DMS114 treated with DMSO at 0.1 percent for 48 hours (cell line): ENCODE data around the gene GFRAL.
"Not testable (repeated sequence)": the region's sequence is repeated elsewhere in the genome, so short reads cannot be mapped to it uniquely, and the experiment has no call there.

Experiments used
- DNase-seq: peaks from one replicate; lab custom pipeline; 2025; ENCODE audit not compliant: unreplicated experiment; lab: John Stamatoyannopoulos, UW

The GFRAL gene, protein sequence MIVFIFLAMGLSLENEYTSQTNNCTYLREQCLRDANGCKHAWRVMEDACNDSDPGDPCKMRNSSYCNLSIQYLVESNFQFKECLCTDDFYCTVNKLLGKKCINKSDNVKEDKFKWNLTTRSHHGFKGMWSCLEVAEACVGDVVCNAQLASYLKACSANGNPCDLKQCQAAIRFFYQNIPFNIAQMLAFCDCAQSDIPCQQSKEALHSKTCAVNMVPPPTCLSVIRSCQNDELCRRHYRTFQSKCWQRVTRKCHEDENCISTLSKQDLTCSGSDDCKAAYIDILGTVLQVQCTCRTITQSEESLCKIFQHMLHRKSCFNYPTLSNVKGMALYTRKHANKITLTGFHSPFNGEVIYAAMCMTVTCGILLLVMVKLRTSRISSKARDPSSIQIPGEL

DNA sequence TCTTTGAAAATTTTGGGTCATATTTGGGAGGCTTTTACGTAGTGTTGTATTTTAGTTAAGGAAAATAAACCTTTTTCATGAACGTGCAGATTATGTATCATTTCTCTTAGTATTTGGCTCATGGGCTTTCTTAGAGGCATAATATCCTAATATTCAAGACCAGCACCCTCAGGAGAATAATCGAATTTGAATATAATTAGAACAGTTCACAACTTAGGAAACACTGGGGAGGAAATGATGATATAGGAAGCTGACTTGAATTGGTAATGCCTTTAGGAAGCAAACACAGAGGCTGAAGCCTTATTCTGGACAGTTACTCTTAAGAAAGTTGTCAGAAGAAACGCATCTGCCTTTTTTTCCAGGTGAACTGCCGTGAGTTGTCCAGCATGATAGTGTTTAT, at the start of gene GFRAL:
Gene GFRAL (plus strand): TSS at position 301 of the 400 bp plus-strand sequence. CDS start 86 bp downstream, at position 387.
- no peak for DNase-seq

DNA sequence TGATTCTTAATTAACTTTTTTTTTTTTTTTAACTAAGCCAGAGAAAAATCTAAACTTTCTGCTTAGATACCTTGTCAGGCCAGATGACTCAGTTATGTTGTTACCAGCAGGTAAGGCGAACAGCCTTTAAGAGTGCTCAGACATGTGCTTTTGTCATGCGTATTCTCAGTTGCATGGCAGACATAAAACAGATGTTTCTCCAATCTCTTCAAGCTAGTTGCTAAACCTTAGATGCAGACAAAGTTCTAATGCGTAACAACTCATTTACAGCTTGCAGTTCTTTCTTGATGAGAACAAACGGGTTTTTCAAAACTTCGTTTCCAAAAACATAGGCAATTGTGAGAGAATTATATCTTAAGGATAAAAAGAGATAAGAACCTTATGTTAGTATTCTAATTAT, 49.6 kb upstream of the GFRAL start:
- no peak for DNase-seq

DNA sequence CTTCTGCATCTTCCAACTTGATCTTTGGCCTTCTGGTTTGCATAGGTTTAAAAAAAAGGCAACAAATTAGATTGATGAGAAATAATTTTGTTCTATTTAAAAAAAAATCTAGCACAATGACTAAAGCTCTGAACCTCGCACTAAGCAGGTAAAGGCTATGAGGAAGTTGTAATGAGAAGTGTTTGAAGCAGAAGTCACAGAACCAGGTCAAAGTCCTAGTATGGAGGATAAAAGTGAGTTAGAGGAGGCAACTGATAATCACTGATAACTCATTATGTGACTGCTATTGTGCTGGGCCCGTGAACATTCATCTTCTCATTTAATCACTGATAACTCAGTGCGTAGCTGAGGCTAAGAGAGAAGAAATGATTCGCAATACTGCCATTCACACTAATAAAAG, 46.1 kb upstream of the GFRAL start:
- DNase-seq, result no peak

DNA sequence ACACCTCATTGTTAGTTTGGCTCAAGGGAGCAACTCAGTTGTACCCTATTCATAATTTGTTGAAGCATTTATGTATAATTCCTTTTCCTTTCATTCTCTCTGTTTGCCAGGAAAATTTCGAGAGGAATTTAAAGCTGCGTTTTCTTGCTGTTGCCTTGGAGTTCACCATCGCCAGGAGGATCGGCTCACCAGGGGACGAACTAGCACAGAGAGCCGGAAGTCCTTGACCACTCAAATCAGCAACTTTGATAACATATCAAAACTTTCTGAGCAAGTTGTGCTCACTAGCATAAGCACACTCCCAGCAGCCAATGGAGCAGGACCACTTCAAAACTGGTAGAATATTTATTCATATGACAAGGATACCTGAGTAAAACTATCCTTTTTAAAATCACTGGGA, 45.2 kb upstream of the GFRAL start:
- no peak for DNase-seq

DNA sequence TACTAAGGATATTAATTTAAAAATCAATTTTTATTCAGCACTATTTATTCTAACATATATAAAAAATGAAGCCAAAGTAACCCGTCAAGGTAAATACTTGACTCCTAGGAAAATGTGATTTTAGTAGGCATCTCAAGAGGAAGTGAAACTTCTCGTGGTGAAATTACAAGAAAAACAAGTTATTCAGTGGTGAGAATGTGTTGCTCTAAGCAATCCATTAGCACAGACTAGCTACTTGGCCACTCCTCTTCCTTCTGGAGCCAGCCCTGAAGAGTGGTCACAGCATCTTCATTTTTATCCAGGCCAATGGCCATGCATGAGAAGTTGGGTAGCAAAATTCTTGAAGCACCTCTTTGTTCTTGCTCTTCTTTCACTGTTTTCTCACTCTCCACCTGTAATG, 40.4 kb upstream of the GFRAL start:
- DNase-seq, result no peak

DNA sequence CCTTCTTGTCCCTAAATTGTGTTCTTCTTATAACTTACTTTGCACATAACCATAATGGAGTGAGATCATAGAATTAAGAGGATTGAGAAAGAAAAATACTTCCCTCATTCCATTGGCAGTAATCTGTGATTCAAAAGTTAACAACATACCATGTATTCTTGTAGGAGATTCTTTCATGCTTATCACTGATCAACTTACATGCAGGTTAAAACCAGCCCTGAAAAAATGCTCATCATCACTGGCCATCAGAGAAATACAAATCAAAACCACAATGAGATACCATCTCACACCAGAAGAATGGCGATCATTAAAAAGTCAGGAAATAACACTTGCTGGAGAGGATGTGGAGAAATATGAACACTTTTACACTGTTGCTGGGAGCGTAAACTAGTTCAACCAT, 36.5 kb upstream of the GFRAL start:
- DNase-seq, result no peak

DNA sequence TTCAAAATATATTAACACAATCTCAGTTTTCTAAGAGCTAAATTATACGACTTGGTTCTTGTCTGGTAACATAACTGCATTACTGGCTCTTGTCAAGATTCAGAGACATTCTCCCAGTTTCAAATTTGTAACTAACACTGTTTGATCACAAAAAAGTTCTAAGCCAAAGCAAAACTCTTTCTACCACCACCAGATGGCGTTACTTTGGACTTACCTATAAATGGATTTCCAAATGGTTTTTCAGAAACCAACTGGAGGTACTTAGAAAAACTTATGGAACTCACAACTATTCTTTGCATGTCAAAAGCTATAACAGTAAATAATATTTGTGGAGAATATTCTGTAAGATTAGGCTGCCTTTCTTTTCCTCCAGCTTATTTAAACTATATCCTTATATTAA, 34.2 kb upstream of the GFRAL start:
- no peak for DNase-seq

DNA sequence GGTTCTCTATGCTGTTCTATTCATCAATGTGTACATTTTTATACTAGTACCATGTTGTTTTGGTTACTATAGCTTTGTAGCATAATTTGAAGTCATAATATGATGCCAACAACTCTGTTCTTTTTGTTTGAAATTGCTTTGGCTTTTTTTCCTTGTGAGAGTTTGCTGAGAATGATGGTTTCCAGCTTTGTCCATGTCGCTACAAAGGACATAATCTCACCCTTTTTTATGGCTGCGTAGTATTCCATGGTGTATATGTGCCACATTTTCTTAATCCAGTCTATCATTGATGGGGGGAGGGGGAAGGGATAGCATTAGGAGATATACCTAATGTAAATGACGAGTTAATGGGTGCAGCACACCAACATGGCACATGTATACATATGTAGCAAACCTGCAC, 30.1 kb upstream of the GFRAL start:
- not testable (repeated sequence) for DNase-seq

DNA sequence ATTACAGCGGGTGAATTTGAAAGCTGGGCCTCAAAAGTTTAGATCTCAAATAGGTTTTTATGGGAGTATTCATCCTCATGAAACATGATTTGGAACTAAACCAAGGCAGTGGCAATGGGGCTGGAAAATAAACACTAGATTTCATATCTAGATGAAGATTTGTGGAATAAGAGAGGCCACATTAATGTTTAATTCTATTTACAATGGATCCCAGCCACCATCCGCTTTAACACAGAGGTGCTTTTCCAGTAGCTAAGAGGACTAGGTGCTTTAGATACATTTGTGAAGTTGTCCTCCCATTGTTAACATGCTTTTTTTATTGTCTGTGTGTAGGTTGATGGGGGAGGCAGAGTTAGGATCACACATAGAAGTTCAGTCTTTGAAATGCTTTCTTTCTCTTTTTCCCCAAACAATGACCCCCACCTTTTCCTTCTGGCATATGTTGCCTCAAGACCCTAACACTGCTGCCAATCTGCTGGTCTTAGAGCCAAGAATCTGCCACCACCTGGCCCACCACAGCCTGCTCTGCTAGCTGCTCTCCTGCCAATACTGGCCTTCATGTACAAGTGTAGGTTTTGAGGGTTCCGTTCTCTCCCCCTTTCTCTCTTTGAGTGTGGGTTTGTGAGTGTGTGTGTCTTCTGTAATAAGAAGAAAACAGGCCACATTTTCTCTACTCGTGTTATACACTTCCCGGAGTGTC, 27.8 kb upstream of the GFRAL start:
- no peak for DNase-seq

DNA sequence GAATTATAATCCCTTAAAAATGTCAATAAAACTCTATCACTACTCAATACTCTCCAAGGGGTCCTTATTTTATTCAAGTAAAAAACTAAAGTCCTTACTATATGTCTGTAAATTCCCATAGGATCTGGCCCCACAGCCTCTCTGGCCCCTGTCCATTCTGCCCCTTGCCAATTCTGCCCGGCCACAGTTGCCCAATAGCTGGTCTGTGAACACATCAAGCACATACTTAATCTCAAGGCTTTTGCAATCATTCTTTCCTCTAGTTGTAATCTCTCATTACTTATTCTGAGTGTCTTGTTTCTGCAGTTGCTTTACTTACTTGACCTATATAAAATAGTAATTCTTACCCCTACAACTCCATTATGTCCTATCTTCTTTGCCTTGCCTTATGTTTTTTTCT, 22.5 kb upstream of the GFRAL start:
- DNase-seq, result no peak

DNA sequence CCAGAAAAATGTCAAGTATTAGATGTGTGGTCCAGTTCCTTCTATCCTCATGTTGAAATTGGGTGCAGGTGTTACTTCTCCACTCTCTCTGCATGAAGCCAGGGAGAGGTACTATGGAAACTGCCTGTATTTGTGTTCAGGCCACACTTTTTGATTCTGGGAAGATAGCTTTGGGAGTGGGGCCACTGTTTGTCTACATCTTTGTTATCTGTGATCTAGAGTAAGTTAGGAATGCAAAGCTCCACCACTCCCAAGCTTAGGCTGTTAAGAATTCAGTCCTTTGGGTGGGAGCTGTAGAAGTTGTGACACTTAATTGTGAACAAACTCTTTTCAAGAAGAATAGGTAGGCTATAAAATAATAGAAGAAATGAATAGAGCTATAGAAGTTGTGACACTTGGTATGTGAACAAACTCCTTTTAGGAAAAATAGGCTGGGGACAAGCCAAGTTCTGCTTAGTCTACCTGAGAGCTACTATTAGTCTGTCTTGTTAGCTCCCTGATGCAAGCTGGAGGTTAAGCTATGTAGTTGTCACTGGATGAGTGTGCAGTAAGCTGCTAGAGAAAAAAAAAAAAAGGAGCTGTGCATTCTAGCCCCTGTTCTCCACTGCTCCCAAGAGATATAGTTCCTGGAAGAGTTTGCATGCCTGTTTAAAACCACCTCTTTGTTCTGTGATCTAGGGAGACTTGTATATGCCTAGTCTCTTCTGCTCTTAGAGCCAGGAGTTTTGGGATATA, 7.1 kb upstream of the GFRAL start:
- no peak for DNase-seq

DNA sequence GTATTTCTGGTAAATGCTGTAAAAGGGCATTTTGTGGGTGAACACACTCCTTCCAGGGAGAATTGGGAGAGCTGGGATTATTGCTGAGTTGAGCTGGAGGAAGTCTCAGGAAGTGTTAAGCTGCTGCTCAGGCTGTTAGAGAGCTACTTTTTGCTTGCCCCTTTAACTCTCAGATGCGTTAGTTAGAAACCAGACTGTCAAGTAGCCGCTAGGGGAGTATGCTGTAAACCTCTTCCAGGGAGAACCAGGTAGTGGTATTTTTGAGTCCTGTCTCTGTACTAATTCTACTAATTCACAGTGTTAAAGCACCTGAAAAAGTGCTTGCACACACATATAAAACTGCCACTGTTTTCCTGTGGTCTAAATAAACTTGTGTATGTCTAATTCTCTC, 6.6 kb upstream of the GFRAL start:
- DNase-seq, result no peak

DNA sequence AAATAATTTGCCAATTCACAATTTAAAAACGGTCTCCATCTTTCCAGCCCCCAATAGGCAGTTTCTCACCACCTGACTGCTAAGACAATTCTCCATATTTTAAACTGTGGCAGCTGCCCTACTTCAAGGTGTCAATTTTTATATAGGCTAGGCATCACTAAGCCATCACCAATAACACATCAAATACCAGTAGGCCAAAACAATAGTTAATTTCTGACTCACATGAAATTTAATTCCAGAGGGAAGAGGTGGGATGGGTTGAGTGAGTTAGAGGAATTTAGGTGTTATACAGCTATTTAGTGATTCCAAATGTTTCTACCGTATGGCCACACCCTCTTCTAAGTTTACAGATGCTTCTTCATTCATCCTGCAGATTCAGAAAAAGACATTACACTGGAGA, 49.9 kb downstream of the GFRAL start:
- no peak for DNase-seq

DNA sequence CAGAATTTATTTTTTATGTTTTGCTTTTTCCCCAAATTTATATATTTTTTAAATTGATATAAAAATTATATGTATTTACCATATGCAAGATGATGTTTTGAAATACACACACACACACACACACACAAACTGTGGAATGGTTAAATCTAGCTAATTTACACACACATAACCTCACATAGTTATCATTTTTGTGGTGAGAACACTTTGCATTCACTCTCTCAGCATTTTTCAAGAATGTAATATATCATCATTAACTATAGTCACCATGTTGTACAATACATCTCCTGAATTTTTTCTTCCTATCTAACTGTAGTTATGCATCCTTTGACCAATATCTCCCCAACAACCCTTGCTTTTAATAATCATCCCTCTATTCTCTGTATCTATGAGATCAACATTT, 52.2 kb downstream of the GFRAL start:
- no peak for DNase-seq

DNA sequence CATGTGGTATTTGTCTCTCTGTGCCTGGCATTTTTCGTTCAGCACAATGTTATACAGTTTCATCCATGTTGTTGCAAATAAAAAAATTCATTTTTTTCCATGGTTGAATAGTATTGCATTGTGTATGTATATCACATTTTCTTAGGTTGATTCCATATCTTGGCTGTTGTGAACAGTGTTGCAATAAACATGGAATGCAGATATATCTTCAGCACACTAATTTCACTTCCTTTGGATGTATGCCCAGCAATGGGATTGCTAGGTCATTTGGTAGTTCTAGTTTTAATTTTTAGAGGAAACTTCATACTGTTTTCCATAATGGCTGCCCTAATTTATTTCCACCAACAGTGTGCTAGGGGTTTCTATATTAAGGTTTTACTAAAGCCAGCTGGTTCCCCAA, 52.6 kb downstream of the GFRAL start:
- DNase-seq, result no peak

DNA sequence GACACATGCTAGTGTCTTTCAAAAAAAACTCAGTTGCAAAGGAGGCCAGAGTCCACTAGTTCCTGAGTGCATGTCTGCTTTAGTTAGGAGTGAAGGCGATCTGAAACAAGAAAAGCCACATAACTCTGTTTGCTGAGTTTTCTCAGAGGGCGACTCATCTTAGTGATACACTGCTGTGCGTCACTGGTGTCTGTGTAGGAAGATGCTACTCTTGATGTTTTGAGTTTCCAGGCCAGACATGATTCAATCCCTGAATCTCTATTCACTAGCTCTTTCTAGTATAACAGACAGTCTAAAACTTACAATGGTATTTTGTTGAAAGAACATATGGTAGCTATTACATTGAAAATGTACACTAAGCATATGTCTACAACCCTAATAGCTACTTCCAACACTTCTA, 60.9 kb downstream of the GFRAL start:
- DNase-seq, result no peak

DNA sequence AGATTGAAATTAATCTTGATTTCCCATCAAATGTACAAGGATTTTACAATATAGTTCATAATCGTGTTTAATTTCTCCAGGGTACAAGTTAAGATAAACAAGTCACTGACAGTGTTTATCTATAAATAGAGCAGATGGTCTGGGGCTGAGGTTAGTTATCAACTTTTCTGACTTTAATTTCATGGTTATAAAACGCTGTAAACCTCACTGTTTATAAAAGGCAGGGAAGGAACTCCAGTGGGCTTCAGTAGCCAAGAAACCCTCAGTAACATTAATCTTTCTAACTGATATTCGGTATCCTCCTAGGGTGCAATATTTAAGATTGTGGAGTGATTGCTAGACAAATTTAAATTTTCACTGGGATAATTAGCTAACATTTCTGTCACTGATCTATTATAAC, 68.6 kb downstream of the GFRAL start:
- no peak for DNase-seq

DNA sequence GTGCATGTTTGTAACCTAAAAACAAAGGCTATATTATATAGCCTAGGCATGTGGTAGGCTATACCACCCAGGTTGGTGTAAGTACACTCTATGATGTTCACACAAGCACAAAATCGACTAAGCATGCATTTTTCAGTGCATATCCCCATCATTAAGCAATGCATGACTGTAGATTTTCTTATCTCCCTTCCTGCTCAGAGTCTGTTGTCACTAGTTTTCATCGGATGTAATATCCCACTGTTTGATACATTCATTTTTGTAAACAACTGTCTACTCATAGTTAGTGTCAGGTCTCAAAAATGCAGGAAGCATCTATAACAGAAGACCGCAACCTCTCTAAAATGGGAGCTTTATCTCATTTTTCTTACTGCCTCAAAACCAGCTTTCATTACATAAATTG, 70.7 kb downstream of the GFRAL start:
- DNase-seq, result no peak

DNA sequence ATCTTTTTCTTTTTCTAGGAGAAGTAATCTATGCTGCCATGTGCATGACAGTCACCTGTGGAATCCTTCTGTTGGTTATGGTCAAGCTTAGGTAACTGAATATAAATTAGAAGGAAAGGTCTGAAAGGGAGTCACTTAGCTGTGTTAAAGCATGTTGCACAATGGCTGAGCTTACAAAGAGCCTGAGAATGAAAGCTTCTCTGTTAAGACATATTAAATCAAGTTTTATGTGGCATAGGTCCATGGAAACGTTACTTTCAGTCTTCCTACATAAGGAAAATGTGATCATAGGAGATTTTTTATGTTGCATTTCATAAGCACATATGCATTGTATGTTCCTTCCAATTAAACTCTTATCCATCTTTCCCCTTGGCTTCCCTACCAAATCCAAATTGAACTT, 72.1 kb downstream of the GFRAL start:
- DNase-seq, result no peak

DNA sequence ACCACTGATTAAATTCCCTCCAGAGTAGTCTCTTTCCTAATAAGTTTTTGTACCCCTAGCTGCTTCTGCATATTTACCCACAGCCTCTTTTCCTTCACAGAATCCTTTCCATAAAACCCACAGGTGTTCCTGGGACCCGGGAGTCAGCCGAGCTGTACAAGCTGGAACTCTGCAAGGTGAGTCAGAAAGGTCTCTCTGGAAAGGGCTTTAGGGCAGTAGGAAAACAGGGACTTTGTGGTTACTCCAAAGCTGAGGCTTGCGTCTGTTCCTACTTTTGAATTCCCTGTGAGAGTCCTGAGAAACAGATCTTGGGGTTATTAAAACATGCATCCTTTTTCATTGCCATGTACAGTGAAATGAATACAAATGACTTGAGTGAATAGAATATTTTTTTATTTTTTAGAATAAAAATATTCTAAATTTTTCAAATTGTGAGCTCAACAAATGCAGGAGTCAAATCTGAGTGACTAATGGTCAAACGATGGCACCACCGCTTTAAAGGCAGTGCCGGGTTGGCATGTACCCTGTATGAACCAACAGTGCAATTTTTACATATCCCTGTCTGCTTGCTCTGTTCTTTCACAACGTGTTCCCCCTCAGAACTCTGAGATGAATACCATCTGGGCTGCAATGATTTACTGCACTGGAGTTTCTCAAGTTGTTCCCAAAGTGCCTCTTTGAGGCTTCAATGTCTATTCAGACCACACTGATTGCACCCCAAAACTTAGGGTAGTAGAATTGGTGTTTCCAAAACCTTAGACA, 78.4 kb downstream of the GFRAL start:
- no peak for DNase-seq

DNA sequence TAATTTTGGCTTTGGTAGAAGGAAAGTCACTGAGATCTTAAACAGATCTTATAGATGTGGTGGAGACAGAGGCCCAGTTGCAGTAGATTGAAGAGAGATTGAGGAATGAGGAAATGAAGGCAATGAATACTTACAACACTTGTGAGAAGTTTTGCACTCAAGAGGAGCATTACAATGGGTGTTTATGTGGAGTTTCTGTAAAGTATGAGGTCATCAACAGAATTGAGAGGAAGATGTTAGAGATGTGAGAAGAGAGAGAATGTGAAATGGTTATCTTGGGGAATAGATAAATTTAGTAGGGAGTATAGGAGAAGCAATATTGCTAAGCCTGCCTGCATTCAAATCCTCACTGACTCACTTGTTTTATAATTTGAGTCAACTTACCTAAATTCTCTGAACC, 83.4 kb downstream of the GFRAL start:
- DNase-seq, result no peak
